Endothelial cell (in vitro differentiated cells): ENCODE measurements around the gene MOBP. TPM values are rescaled to one million over a fixed set of nuclear protein-coding genes. Genes with fewer than 3 reads are reported as not detected.

Source experiments
- DNase-seq: peaks from one replicate; pipeline ENCODE4 v3.0.0; 2021; ENCODE audit warnings: low spot score
- H3K27ac Mint-ChIP-seq: one replicate; pipeline ENCODE4 v1.8.0; 2021; ENCODE audit warnings: mixed read lengths, inconsistent platforms; ENCODE audit not compliant: unreplicated experiment
- H3K27me3 Mint-ChIP-seq: one replicate; pipeline ENCODE4 v1.8.0; 2021; ENCODE audit warnings: mild to moderate bottlenecking, moderate library complexity, mixed read lengths, inconsistent platforms; ENCODE audit not compliant: unreplicated experiment
- H3K36me3 Mint-ChIP-seq: one replicate; pipeline ENCODE4 v1.8.0; 2021; ENCODE audit warnings: mild to moderate bottlenecking, low read depth, mixed read lengths, inconsistent platforms; ENCODE audit not compliant: unreplicated experiment
- H3K4me1 Mint-ChIP-seq: one replicate; pipeline ENCODE4 v1.8.0; 2021; ENCODE audit warnings: mild to moderate bottlenecking, mixed read lengths, inconsistent platforms; ENCODE audit not compliant: unreplicated experiment
- H3K4me3 Mint-ChIP-seq: one replicate; pipeline ENCODE4 v1.8.0; 2021; ENCODE audit warnings: mild to moderate bottlenecking, mixed read lengths, inconsistent platforms; ENCODE audit not compliant: unreplicated experiment
- H3K9me3 Mint-ChIP-seq: one replicate; pipeline ENCODE4 v1.8.0; 2021; ENCODE audit warnings: mixed read lengths, inconsistent platforms; ENCODE audit not compliant: unreplicated experiment
- total RNA-seq: library from RNA; stranded (reverse); fragmentation: NEBNext Ultra II Directional; extraction: Animal tissue kit (Norgen Biotek cat#: 25700); gene quantifications from one replicate; pipeline ENCODE4 v1.2.1, GENCODE V29; 2021; ENCODE audit not compliant: unreplicated experiment
- TF ChIP-seq, protein P1 (sequence below): fragments of 200-600 bp; sonication (generic); IDR thresholded peaks from one replicate; pipeline ENCODE4 v1.5.0; 2021; ENCODE audit warnings: antibody characterized with exemption; ENCODE audit not compliant: unreplicated experiment

The MOBP gene
- total RNA-seq, 1 donor from 2014 or later = not detected

DNA sequence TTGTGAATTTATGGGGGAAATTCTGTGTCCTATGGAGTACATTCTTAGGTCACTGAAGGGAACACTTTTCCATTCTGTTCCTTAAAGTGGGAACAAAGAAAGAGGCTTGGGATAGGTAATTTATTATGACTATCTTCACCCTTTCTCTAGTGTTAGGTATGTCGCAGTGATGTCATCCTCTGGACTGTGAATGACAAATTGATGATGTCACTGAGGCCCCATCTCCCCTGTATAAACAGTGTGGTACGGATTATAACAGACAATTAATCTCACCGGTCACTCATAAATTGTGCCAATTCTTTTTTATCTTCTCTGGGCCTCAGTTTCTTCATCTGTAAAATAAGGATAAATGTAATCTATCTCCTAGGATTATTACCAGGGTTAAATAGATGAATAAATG lies 23.5 kb downstream of the MOBP start:
- H3K9me3 Mint-ChIP-seq = no peaks in the 10 kb centered on the region
- H3K36me3 Mint-ChIP-seq = no peaks in the 10 kb centered on the region
- no peaks in the 10 kb centered on the region for H3K4me1 Mint-ChIP-seq

DNA sequence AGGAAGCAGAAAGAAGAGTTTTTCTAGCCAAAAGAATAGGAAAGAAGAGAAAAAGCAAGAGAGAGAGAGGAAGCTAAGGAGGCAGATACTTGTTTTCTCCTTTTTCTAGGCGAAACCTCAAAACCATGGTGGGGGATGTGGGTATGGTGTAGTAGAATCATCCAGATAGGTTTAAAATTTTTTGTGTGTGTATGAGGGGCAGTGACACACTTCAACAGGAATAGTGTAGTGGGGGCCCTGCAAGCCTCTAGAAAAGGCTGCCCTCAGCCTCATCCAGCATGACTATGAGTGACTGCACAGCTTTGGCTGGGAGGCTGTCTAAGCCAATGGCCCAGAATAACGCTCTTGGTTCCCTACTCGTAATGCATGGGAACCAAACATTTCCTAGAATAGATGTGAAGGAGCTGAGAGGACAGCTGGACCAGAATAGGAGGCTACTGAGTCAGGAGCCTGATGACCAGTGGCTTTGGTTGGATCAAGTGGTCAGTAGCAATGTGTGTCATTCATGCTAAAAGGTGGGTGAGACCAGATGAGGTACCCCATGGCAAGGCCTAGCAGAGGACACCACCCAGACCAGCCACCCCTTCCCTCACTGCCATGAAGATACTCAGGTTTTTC lies 24.4 kb downstream of the MOBP start:
- Mint-ChIP-seq H3K9me3 (no peaks in the 10 kb centered on the region), H3K27me3 (no peaks in the 10 kb centered on the region), H3K36me3 (no peaks in the 10 kb centered on the region), H3K27ac (no peak overlapping the region), H3K4me3 (no peak overlapping the region), H3K4me1 (no peaks in the 10 kb centered on the region)
- TF ChIP-seq, protein P1, sequence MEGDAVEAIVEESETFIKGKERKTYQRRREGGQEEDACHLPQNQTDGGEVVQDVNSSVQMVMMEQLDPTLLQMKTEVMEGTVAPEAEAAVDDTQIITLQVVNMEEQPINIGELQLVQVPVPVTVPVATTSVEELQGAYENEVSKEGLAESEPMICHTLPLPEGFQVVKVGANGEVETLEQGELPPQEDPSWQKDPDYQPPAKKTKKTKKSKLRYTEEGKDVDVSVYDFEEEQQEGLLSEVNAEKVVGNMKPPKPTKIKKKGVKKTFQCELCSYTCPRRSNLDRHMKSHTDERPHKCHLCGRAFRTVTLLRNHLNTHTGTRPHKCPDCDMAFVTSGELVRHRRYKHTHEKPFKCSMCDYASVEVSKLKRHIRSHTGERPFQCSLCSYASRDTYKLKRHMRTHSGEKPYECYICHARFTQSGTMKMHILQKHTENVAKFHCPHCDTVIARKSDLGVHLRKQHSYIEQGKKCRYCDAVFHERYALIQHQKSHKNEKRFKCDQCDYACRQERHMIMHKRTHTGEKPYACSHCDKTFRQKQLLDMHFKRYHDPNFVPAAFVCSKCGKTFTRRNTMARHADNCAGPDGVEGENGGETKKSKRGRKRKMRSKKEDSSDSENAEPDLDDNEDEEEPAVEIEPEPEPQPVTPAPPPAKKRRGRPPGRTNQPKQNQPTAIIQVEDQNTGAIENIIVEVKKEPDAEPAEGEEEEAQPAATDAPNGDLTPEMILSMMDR = no peak
- DNase-seq = no peak

More for the DNA sequence above, 23.5 kb downstream of the MOBP start:
- Mint-ChIP-seq H3K4me3 (no peak overlapping the region), H3K27ac (no peak overlapping the region), H3K27me3 (no peaks in the 10 kb centered on the region)
- TF ChIP-seq, protein P1 = no peak
- no peak for DNase-seq

DNA sequence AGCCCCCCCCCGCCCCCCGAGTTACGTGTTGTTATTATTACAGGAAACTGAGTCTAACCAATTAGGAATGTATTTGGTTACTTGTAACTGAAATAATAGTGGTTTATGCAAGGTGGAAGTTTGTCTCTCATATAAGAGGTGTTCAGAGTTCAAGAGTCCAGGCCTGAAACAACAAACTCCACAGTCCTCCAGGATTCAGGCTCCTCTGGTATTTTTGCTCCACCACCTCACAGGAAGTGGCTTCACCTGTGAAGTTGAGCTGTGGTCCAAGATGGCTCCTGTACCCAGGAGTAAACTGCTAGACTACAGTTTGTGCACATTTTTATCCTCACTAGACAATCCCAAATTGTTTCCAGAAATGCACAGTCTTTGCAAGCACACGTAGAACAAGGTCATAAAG lies 27.3 kb downstream of the MOBP start:
- no peaks in the 10 kb centered on the region for H3K9me3 Mint-ChIP-seq
- no peaks in the 10 kb centered on the region for H3K36me3 Mint-ChIP-seq
- TF ChIP-seq, protein P1 = no peak
- H3K27ac Mint-ChIP-seq = no peak overlapping the region
- DNase-seq = no peak
- no peak overlapping the region for H3K4me3 Mint-ChIP-seq
- H3K4me1 Mint-ChIP-seq = no peaks in the 10 kb centered on the region
- no peaks in the 10 kb centered on the region for H3K27me3 Mint-ChIP-seq

DNA sequence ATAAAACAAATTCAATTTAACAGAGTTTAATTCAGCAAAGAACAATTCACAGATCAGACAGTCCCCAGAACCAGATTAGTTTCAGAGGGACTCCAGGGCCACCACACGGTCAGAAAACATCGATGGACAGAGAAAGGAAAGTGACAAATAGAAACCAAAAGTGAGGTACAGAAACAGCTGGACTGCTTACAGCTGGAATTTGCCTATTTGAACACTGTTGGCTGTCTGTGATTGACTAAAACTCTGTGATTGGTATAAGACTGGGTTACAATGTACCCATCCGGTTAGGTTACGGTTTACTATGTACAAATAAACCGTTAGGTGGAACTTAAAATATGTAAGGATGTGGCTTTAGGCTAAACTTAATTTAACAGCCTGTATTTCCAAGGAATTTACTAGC lies 30.3 kb downstream of the MOBP start:
- H3K27me3 Mint-ChIP-seq = no peaks in the 10 kb centered on the region
- H3K9me3 Mint-ChIP-seq = no peaks in the 10 kb centered on the region
- no peaks in the 10 kb centered on the region for H3K36me3 Mint-ChIP-seq
- H3K27ac Mint-ChIP-seq = no peak overlapping the region
- H3K4me3 Mint-ChIP-seq = no peak overlapping the region
- H3K4me1 Mint-ChIP-seq = no peaks in the 10 kb centered on the region
- no peak for DNase-seq
- TF ChIP-seq, protein P1 = no peak

DNA sequence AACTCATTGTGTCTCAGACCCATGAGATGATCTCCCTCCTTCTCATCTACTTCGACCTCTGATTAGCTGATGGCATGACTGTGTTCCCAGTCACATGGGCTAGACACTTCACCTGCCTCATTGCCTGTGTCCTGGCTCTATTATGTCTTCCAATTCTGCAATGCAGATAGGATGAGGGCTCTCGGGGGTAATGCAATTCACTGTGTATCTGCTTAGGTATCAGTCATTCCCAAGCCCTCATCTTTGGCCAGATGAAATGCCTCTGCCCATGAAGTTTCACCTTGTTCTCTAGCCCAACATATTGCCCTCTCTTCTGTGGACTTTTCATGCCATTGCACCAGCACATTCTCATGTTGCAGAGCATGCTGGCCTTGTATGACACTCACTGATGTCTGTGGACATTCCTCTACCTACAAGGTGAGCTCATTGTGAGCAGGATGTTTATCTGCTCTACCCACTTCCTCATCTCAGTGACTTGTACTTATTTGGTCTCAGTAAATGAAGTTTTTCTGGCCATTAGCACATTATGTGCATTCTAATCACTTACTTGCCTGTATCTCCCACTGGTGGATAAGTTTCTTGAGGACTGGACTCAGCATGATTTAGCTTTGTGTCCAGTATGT lies 32.3 kb downstream of the MOBP start:
- no peak for DNase-seq
- Mint-ChIP-seq H3K36me3 (no peaks in the 10 kb centered on the region), H3K9me3 (no peaks in the 10 kb centered on the region), H3K27me3 (no peaks in the 10 kb centered on the region), H3K27ac (no peak overlapping the region), H3K4me3 (no peak overlapping the region), H3K4me1 (no peaks in the 10 kb centered on the region)
- TF ChIP-seq, protein P1 = no peak
